HG03558 (cell line): Measurements from ENCODE around the gene PLPPR1.

Experiments used
- ATAC-seq: cut with Tn5 transposase; IDR thresholded peaks from one replicate; pipeline ENCODE4 v1.9.1; 2021; ENCODE audit warnings: moderate number of reproducible peaks; ENCODE audit not compliant: unreplicated experiment; ENCODE audit errors: extremely low read depth

The PLPPR1 gene

DNA sequence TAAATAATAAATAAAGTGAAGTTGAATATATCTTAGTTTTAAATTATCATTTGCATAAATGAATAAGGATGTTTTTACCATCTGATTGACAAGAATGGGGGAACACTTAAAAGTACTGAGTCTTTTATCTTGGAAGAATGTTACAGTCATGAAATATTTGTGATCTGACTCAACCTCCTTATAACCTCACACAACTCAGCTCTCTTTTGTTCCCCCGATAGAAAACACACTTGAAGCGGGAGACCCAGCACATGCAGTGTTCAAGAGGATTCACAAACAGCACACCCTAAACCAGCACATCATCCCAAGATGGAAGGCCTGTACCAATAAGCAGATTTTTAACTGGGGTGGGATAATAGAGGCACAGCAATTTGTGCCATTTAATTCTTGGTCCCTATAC, 340.8 kb downstream of the PLPPR1 start:
- ATAC-seq, result no peak

DNA sequence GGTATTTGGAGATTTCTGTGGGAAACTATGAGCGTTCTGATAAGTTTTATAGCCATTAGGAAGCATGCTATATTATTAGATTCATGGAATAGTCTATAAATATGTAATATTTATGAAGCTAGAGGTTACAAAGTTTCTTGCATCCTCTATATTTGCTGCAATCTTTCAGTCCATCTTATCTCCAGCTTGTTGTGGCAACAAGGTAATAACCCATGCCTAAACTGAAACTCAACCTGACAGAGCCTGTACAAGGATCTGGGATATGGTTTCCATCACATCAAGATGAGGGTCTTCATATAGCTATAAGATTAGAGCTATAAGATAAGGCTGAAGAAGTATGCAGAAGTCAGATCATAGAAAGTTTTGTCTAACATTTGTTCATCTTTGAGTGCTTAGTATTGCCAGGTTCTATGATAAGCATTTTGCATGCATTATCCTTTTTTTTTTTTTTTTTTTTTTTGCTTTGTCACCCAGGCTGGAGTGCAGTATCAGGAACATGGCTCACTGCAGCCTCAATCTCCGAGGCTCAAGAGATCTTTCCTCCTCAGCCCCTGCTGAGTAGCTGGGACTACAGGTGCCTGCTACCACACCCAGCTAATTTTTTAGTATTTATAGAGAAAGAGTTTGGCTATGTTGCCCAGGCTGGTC, 341.5 kb downstream of the PLPPR1 start:
- ATAC-seq, result no peak

DNA sequence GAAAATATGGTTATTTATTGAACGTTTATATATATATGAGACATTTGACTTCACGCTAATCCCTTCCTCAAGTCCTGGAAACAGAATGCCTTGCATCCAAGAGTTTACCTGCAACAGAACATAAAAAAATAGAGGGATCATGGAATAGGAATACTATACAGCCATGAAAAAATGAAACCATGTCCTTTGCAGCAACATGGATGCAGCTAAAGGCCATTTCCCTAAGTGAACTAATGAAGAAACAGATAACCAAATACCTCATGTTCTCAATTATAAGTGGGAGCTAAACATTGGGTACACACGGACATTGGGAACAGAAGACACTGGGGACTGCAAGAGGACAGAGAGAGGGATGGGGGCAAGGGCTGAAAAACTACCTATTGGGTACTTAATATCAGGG, 343.3 kb downstream of the PLPPR1 start:
- no peak for ATAC-seq

DNA sequence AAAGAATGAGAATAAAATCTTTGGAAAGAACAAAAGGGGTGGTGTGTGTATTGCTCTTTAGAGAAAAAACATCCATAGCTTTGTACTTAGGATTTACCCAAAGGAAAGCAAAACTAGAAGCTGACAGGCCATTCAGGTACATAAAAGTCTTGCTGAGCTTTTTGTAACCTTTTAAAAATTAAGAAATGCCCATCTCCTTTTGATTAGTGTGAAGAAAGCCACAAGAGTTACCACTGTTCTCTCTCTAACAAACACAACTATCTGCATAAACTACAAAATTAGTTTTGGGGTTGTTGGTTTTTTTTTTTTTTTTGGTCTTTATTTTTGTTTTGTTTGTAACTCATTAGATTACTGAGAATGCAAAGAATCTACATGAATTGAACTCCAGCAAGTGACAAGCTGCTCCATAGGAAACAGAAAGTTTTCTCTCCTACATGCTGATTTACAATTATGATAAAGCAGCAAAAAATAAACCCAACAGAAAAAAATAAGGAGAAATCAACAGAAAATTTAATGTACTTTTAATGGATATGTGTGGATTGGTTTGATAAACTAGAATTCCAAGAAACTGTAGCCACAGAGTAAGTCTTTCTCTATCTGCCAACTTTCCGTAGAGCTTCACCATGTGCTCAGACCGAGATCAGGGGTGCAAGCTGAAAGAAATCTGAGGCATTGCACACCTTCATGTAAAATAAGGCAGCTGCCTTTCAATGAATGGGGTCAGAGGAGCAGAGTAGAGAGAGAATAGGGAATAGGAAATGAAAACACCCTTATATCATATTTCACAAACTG, 344.0 kb downstream of the PLPPR1 start:
- no peak for ATAC-seq
